ENCODE results near the gene MAFB.
A peak's percentile ranks its signal among the peaks of the same experiment; 100 is the strongest.
"Not testable (repeated sequence)": the region's sequence is repeated elsewhere in the genome, so short reads cannot be mapped to it uniquely, and the experiment has no call there.

The MAFB gene

GRCh38 chr20:40689100-40689942 lies at the start of gene MAFB:
Gene MAFB (minus strand): TSS chr20:40689236. CDS start chr20:40688850, 386 bp downstream.
- DNase-seq, result peak; percentile 96

GRCh38 chr20:40736468-40736867 lies 47.4 kb upstream of the MAFB start:
- DNase-seq, result not testable (repeated sequence)

- no peak for DNase-seq
These were observed 40.0 kb upstream of the MAFB start for GRCh38 chr20:40728996-40729395.

- DNase-seq, result no peak
These were observed 39.4 kb upstream of the MAFB start for GRCh38 chr20:40728470-40728869.

DNA sequence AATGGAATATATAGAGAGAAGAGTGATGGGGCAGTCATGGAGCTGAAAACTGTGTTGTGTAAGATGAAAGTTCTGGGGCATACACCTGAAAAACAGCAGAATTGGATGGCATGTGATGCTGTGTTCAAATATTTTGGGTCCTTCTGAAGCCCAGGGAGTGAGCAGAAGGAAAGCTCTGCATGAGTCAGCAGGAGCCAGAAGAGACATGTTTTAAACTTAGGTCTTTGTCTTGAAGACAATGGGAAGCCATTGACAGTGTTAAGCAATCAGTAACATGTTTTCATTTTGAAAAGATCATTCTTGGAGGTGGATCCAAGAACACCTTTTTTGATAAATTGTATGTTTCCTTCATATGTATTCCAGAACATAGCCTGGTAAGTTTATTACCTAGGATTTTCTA lies 38.9 kb upstream of the MAFB start:
- no peak for DNase-seq

GRCh38 chr20:40726776-40727175 lies 37.7 kb upstream of the MAFB start:
- no peak for DNase-seq

- DNase-seq, result no peak
These were observed 35.5 kb upstream of the MAFB start for GRCh38 chr20:40724566-40724965.

DNA sequence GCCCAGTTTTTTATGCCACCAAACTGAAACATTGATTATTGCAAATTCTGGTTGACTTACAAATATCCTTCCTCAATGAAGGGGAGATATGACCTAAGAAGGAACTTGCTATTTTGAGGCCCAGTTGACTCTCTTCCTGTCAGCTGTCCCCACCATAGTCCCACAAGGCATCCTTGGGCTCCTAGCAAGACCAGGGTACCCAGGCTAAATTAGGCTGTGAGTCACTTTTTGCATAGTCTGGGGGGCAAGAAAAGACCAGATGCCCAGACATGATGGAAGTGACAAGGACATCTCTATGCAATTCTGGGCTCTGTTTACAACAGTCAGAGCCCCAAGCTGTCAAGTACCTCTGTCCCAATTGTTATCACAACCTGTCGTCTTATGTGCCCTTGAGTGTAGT lies 31.8 kb upstream of the MAFB start:
- DNase-seq, result no peak

DNA sequence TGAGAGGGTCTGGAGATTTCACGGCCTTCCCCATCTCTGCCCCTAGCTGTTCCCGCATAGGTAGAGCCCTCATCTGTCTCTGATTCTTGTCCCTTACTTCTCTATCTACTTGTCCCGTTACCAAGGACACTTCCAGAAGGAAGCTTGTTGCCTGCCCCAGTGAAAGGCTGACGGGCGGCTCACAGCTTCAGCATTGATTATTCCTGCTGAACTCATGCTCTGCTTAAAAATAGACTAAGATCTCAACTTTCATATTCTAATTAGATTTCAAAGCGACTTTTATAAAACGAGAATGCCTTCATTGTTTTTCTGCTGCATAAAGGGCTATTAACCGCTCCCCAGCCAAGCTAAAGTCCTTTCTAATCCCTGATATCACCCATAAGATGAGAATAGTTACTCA lies 31.1 kb upstream of the MAFB start:
- no peak for DNase-seq

DNA sequence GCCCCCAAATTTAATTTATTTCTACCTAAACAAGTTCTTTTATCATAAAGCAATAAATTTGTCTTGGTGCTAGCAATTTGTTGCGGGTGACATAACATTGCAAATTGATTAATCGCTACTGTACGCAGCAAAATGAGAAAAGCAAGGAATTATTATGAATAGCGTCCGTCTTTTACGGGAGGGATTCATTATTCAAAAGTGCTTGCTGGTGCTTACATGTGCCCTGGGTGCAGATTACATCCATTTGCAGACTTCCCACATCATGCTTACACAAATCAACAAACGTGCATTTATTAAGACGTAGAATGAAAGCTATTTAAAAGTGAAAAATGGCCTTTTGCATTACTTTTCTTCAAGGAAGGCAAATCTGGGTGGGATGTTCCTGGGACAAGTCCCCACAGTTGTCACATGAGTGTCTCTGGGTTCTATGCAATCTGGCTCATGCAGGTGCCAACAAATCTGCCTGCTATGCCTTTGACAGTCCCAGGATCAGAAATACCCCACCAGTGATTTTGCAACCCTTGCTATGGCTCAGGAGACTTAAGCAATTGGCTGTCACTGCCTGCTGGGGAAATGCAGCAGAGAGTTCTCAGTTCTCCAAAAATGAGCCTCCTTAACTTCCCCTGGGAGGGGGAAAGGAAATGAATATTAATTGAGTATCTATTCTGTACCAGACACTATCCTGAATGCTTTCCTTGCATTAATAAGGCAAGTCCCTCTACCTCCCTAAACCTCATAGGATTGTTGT lies 30.1 kb upstream of the MAFB start:
- no peak for DNase-seq

DNA sequence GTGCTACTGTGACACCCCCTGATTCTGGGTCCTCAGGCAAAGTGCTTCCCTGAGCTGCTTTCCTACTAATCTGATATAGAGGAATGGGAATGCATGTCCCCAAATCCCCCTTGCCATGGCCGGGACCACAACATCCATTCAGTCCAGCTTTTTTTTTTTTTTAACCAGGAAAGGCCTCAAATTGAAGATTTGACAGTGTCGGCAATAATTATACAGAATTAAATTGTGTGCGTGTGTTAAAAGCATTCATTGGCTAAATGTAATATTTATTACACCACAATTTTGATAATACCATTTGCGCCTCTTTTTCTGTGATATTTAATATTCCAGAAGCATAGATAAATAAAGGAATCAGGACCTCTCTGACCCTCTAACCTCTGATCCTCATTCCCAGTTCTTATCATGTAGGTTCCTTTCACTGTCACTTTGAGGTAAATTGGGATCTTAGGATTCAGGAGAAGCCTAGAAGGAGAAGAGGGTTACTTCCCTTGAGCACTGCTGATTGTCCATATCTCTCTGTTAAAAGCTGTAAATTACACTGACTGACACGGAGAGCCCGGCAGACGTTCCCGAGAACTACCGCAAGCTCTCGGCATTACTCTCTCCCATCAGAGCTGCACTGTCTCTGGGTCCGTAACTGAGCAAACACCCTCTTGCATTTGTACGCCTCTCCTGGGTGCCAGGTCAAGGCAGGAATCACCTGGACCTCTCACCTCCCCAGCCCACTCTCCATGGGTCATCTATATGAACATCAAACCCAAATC lies 29.4 kb upstream of the MAFB start:
- no peak for DNase-seq

DNA sequence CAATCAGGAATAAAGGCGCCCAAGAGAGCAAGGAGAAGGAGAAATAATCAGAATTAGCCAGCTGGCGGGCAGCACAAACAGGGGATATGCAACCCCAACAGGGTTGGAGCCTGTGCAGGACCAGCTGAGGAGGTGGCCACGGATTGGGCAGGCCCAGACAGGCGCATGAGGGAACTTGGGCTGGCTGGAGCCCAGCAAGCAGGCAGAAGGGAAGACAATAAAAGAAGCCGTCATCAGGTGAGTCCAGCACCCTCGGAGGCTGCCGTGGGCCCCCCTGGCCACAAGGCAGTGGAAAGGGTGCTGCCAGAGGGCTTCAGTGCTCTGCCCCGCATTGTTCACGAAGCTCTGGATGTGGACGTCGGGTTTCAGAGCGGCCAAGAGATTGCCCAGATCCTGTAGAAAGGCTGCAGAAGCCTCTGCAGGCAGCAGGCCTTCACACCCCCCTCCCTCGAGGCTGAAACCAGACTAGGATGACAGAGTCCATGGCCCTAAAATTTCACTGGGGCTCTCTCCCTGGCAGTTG lies 28.4 kb upstream of the MAFB start:
- DNase-seq, result no peak

DNA sequence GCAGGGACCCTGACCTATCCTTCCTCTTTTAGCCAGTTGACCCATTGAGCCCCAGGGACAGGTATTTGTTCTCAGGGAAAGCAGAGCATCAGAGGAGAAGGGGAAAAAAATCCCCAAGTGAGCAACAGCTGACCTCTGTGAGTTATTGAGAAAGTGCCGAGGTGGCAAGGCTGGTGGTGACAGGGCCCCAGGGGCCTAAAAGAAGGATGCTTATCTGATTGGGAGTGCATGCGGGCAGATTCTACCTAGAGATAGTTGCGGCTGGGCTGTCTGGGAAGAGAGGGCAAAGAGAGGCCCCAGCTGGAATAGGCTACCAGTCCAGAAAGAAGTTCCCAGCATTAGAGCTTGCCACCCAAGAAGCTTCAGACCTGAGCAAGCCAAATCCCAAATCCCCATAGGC lies 26.5 kb upstream of the MAFB start:
- no peak for DNase-seq

- DNase-seq, result no peak
These were observed 25.9 kb upstream of the MAFB start for GRCh38 chr20:40714916-40715315.

- no peak for DNase-seq
These were observed 25.1 kb upstream of the MAFB start for GRCh38 chr20:40714109-40714508.

GRCh38 chr20:40713508-40713907 lies 24.5 kb upstream of the MAFB start:
- DNase-seq, result no peak

DNA sequence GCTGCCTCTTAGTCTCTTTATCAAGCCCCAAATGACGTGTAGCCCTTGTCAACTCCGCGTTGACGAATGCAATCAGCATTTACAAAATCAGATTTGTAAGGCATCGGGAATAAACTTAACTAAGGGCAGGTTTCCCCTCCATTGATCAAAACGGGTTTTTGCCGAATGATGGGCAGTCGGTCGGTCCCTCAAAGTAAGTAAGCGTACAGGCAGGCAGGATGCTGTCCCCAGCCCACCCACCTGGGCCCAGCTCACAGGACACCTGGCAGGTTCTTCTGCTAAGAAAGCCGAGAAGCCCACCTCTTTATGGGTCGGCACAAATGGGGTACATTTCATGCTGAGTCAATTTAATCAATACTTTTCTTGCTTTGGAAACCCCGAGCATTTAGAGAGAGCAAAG lies 22.0 kb upstream of the MAFB start:
- no peak for DNase-seq

- peak; percentile 24 for DNase-seq
These were observed 21.6 kb upstream of the MAFB start for GRCh38 chr20:40710603-40711002.

- no peak for DNase-seq
These were observed 18.0 kb upstream of the MAFB start for GRCh38 chr20:40706977-40707582.

- no peak for DNase-seq
These were observed 16.4 kb upstream of the MAFB start for GRCh38 chr20:40705413-40705812.

- DNase-seq, result no peak
These were observed 15.8 kb upstream of the MAFB start for GRCh38 chr20:40704828-40705227.

DNA sequence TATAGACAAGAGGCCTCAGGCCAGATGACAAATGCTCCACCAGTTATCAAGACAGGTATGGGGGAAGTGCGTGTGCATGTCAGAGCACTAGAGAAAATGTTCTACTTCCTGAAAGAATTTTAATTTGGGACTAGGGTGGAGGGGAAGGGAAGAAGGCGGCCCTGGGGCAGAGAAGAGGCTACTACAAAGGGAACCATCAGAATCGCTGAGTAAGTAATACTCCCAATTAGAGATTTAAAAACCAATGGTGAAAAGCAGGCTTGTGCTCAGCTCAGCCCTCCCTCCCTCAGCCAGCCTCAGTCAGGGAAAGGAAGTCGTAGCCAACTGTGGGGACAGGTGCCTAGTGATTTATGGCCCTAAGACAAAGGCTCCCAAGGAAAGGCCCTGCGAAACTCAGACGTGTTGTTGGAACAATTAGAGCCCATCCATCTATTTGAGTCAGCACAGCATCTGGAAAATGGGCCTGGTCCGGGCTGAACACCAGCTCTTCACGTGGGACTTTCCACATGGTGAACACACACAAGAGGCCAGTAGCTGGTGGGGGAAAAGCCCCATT lies 15.0 kb upstream of the MAFB start:
- no peak for DNase-seq

- DNase-seq, result no peak
These were observed 13.5 kb upstream of the MAFB start for GRCh38 chr20:40702504-40702903.

All from eye (tissue), 1 donor.